Neural progenitor cell (in vitro differentiated cells): ENCODE data around the gene CARD11. TPM values are rescaled to one million over a fixed set of nuclear protein-coding genes. Genes with fewer than 3 reads are reported as not detected.

Source experiments
- DNase-seq: peaks from one replicate; pipeline ENCODE4 v3.0.0-alpha.2; 2016; ENCODE audit warnings: low spot score
- H2AFZ ChIP-seq: fragments of 200-600 bp; sonication (generic); replicated peaks from 2 replicates; pipeline ENCODE4 v1.6.1; 2016; ENCODE audit warnings: antibody characterized with exemption
- H3F3A ChIP-seq: fragments of 200-600 bp; sonication (generic); 2 replicates; pipeline ENCODE4 v1.6.1; 2016; ENCODE audit warnings: antibody characterized with exemption, low read depth
- H3K27ac ChIP-seq: fragments of 200-600 bp; sonication (generic); 2 replicates; pipeline ENCODE4 v1.5.1; 2016; ENCODE audit warnings: mild to moderate bottlenecking
- H3K27me3 ChIP-seq: fragments of 200-600 bp; sonication (generic); 2 replicates; pipeline ENCODE4 v1.6.1; 2016; ENCODE audit warnings: mild to moderate bottlenecking, moderate library complexity
- H3K36me3 ChIP-seq: fragments of 200-600 bp; sonication (generic); 2 replicates; pipeline ENCODE4 v1.5.1; 2016
- H3K4me1 ChIP-seq: fragments of 200-600 bp; sonication (generic); 2 replicates; pipeline ENCODE4 v1.6.1; 2016; ENCODE audit warnings: mixed run types
- H3K4me2 ChIP-seq: fragments of 200-600 bp; sonication (generic); 2 replicates; pipeline ENCODE4 v1.6.1; 2016
- H3K4me3 ChIP-seq: fragments of 200-600 bp; sonication (generic); 2 replicates; pipeline ENCODE4 v1.5.1; 2016
- H3K79me2 ChIP-seq: fragments of 200-600 bp; sonication (generic); 2 replicates; pipeline ENCODE4 v1.6.1; 2016; ENCODE audit warnings: low read depth
- H3K9ac ChIP-seq: fragments of 200-600 bp; sonication (generic); 2 replicates; pipeline ENCODE4 v1.6.1; 2016
- H3K9me3 ChIP-seq: fragments of 200-600 bp; sonication (generic); 2 replicates; pipeline ENCODE4 v1.5.1; 2016; ENCODE audit warnings: low read depth
- H4K20me1 ChIP-seq: fragments of 200-600 bp; sonication (generic); 2 replicates; pipeline ENCODE4 v1.6.1; 2016; ENCODE audit warnings: low read depth
- H3K27ac Mint-ChIP-seq: 3 replicates; pipeline ENCODE4 v1.8.0; 2021; ENCODE audit warnings: mixed read lengths
- H3K27me3 Mint-ChIP-seq: 2 replicates; pipeline ENCODE4 v1.8.0; 2022; ENCODE audit warnings: low read depth, mild to moderate bottlenecking, inconsistent platforms, moderate library complexity, mixed read lengths; ENCODE audit not compliant: insufficient read depth
- H3K36me3 Mint-ChIP-seq: 3 replicates; pipeline ENCODE4 v1.8.0; 2021; ENCODE audit warnings: mixed read lengths
- H3K4me1 Mint-ChIP-seq: 3 replicates; pipeline ENCODE4 v1.8.0; 2021; ENCODE audit warnings: mixed read lengths
- H3K4me3 Mint-ChIP-seq: 3 replicates; pipeline ENCODE4 v1.8.0; 2021; ENCODE audit warnings: mild to moderate bottlenecking, moderate library complexity, mixed read lengths
- H3K9me3 Mint-ChIP-seq: 3 replicates; pipeline ENCODE4 v1.8.0; 2020; ENCODE audit warnings: mixed read lengths
- EZH2 ChIP-seq: fragments of 200-600 bp; sonication (generic); IDR thresholded peaks from 2 replicates; pipeline ENCODE4 v1.6.1; 2017; ENCODE audit warnings: antibody characterized with exemption, mild to moderate bottlenecking, moderate library complexity
- EZH2phosphoT487 ChIP-seq: fragments of 200-600 bp; sonication (generic); IDR thresholded peaks from 2 replicates; pipeline ENCODE4 v1.6.1; 2017; ENCODE audit warnings: antibody characterized with exemption
- total RNA-seq: library from RNA; depleted of rRNA; stranded (reverse); fragments of >200 nt; gene quantifications from 2 replicates; pipeline ENCODE4 v1.2.3, GENCODE V29; 2015; ENCODE audit warnings: low replicate concordance
- TF ChIP-seq, protein P1 (sequence below): fragments of 200-600 bp; sonication (generic); IDR thresholded peaks from 2 replicates; pipeline ENCODE4 v1.5.1; 2017; ENCODE audit warnings: antibody characterized with exemption, mild to moderate bottlenecking

The CARD11 gene
- total RNA-seq, 1 donor from 2014 or later, result 0.75 TPM

DNA sequence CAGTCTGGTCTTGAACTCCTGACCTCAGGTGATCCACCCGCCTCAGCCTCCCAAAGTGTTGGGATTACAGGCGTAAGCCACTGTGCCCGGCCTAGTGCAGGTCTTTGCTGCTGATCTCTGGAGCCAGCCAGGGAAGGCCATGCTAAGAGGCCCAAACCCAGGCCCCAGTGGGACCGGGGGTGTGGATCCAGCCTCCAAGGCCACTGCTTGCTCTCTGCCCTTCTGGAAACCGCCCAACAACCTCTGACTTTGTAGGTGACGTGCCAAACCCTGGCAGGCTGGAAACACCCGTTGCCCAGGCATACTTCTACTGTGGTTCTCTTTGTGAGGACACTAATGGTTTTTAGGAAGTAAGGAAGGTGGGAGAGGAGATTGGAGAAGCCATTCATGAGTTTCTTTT lies 116.1 kb downstream of the CARD11 start:
- TF ChIP-seq, protein P1, sequence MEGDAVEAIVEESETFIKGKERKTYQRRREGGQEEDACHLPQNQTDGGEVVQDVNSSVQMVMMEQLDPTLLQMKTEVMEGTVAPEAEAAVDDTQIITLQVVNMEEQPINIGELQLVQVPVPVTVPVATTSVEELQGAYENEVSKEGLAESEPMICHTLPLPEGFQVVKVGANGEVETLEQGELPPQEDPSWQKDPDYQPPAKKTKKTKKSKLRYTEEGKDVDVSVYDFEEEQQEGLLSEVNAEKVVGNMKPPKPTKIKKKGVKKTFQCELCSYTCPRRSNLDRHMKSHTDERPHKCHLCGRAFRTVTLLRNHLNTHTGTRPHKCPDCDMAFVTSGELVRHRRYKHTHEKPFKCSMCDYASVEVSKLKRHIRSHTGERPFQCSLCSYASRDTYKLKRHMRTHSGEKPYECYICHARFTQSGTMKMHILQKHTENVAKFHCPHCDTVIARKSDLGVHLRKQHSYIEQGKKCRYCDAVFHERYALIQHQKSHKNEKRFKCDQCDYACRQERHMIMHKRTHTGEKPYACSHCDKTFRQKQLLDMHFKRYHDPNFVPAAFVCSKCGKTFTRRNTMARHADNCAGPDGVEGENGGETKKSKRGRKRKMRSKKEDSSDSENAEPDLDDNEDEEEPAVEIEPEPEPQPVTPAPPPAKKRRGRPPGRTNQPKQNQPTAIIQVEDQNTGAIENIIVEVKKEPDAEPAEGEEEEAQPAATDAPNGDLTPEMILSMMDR, result no peak
- Histone ChIP-seq H4K20me1 (no peaks in the 10 kb centered on the region), H2AFZ (no peak overlapping the region), H3K4me3 (no peak overlapping the region), H3K4me2 (no peak overlapping the region), H3K79me2 (no peaks in the 10 kb centered on the region), H3K9me3 (no peaks in the 10 kb centered on the region), H3K36me3 (no peaks in the 10 kb centered on the region), H3K27ac (no peak overlapping the region), H3K4me1 (no peaks in the 10 kb centered on the region), H3K9ac (no peak overlapping the region), H3K27me3 (no peaks in the 10 kb centered on the region), H3F3A (no peaks in the 10 kb centered on the region)
- H3K4me1 Mint-ChIP-seq, result peaks cover 13% of the 10 kb centered on the region
- H3K36me3 Mint-ChIP-seq, result no peaks in the 10 kb centered on the region
- H3K4me3 Mint-ChIP-seq, result peak overlapping the region; percentile 65
- DNase-seq, result no peak
- peaks cover 9% of the 10 kb centered on the region for H3K27me3 Mint-ChIP-seq
- no peaks in the 10 kb centered on the region for H3K9me3 Mint-ChIP-seq
- H3K27ac Mint-ChIP-seq, result peak overlapping the region; percentile 74

DNA sequence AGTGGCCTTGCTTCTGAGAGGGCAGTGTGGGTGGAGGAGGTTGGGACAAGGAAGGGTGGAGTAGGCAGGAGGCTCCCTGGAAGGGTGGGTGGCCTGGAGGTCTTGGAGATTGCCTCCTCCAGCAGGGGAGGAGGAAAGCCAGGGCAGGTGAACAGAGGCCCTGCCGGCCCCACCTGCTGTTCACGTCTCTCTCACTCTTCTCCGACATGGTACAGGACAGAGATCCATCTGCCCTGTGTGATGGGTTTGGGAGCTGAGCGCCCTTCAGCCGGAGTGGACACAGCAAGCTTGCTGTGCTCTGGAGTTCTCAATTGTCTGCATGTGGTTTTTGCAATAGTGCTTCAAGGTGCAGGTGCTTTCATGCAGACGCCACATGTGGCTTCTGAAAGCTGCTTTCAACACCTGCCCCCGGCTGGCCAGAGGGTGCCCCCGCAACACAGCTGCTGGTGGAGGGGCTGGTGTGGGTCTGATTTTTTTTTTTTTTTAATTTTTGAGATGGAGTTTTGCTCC lies 116.7 kb downstream of the CARD11 start:
- Histone ChIP-seq H3K4me1 (no peaks in the 10 kb centered on the region), H2AFZ (no peak overlapping the region), H3K36me3 (no peaks in the 10 kb centered on the region), H3K4me2 (no peak overlapping the region), H3K9ac (no peak overlapping the region), H3K27me3 (no peaks in the 10 kb centered on the region), H4K20me1 (no peaks in the 10 kb centered on the region), H3K27ac (no peak overlapping the region), H3K9me3 (no peaks in the 10 kb centered on the region), H3F3A (no peaks in the 10 kb centered on the region), H3K79me2 (no peaks in the 10 kb centered on the region), H3K4me3 (no peak overlapping the region)
- peak overlapping the region; percentile 37 for H3K27ac Mint-ChIP-seq
- no peak for DNase-seq
- no peaks in the 10 kb centered on the region for H3K9me3 Mint-ChIP-seq
- H3K4me1 Mint-ChIP-seq, result peaks cover 11% of the 10 kb centered on the region
- TF ChIP-seq, protein P1, result no peak
- TF ChIP-seq EZH2 (no peak), EZH2phosphoT487 (no peak)
- peaks cover 6% of the 10 kb centered on the region for H3K27me3 Mint-ChIP-seq
- H3K4me3 Mint-ChIP-seq, result no peak overlapping the region
- H3K36me3 Mint-ChIP-seq, result no peaks in the 10 kb centered on the region

DNA sequence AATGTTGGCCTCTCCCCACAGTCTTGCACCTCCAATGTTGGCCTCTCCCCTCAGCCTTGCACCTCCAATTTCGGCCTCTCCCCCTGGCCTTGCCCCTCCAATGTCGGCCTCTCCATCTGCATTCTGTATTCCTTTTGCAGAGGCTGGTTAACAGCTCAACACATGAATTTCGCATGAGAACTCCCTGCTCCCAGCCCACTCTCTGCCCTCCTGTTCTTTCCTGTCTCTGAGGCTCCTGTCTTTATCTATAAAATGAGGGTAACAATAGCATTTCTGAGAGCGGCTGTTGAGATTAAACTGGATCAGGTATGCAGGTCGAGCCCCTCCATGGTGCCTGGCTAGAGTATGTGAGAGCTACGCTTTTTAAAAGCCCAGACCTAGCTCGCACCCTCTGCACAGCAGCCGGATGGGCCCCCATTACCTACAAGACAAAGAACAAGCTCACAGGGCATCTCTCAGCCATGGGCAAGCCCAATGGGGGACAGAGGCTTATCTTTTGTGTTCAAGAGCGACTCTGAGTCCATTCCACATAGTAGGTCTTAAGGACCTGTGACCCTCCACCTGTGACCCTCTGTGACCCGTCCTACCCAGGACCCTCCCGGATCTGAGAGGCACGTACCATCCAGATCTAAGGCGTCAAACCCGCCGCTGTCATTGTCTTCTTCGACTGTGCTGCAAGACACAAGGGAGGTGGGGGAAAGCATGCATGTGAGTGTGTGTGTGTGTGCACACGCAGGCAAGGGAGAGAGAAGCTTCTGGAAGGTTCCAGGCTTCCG lies 117.4 kb downstream of the CARD11 start:
- Histone ChIP-seq H3K4me2 (no peak overlapping the region), H3K27me3 (no peaks in the 10 kb centered on the region), H3K9me3 (no peaks in the 10 kb centered on the region), H3K79me2 (no peaks in the 10 kb centered on the region), H3K9ac (no peak overlapping the region), H3K4me3 (no peak overlapping the region), H3K36me3 (no peaks in the 10 kb centered on the region), H3F3A (peaks cover 3% of the 10 kb centered on the region), H3K4me1 (peaks cover 4% of the 10 kb centered on the region), H4K20me1 (no peaks in the 10 kb centered on the region), H2AFZ (no peak overlapping the region), H3K27ac (no peak overlapping the region)
- peaks cover 6% of the 10 kb centered on the region for H3K27me3 Mint-ChIP-seq
- TF ChIP-seq, protein P1, result no peak
- TF ChIP-seq EZH2 (no peak), EZH2phosphoT487 (no peak)
- no peak overlapping the region for H3K4me3 Mint-ChIP-seq
- peak overlapping the region; percentile 37 for H3K27ac Mint-ChIP-seq
- no peaks in the 10 kb centered on the region for H3K9me3 Mint-ChIP-seq
- H3K36me3 Mint-ChIP-seq, result no peaks in the 10 kb centered on the region
- peaks cover 18% of the 10 kb centered on the region for H3K4me1 Mint-ChIP-seq
- DNase-seq, result no peak
